ENCODE measurements around the gene ARVCF. TPM values are rescaled to one million over a fixed set of nuclear protein-coding genes. Genes with fewer than 3 reads are reported as not detected.

ARVCF gene
- total RNA-seq, 3 donors from 2014 or later, result 13.0 to 51.2 (median 44.2) TPM

DNA sequence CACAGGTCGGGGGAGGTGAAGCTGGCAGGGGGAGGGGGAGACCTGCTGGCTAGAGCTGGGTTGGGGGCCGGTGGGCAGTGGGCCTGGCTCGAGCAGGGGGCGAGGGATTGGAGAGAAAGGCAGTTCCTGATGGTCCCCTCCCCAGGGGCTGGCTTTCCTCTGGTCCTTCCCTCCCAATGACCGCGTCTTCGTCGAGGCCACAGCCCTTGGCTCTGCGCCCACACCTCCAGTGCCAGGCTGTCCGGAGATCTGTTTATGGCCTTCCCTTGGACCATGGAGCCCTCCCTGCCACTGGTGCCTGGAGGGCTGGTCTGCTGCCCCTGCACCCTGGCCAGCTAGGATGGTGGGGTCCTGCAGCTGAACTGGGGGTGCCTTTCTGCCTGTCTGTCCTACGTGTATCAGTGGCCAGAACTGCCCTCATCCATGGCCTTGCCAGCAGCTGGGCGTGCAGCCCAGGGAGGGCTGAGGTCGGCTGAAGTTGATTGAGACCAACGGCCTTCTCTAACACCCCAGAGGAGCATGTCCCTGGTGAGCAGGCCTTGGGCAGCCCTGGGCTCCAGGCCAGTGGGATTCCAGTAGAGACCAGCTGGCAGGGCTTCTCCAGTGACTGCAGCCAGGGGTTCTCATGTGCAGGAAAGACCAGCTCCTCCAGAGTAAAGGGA is 16.6 kb upstream of the ARVCF start:
- H3K4me1 ChIP-seq, result peaks cover 0 to 6% of the 10 kb centered on the region in 2 donors
- TF ChIP-seq, protein P1, sequence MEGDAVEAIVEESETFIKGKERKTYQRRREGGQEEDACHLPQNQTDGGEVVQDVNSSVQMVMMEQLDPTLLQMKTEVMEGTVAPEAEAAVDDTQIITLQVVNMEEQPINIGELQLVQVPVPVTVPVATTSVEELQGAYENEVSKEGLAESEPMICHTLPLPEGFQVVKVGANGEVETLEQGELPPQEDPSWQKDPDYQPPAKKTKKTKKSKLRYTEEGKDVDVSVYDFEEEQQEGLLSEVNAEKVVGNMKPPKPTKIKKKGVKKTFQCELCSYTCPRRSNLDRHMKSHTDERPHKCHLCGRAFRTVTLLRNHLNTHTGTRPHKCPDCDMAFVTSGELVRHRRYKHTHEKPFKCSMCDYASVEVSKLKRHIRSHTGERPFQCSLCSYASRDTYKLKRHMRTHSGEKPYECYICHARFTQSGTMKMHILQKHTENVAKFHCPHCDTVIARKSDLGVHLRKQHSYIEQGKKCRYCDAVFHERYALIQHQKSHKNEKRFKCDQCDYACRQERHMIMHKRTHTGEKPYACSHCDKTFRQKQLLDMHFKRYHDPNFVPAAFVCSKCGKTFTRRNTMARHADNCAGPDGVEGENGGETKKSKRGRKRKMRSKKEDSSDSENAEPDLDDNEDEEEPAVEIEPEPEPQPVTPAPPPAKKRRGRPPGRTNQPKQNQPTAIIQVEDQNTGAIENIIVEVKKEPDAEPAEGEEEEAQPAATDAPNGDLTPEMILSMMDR (IDR thresholded peaks at IDR 0.05), result no peak
- no peak for TF ChIP-seq POLR2A (IDR thresholded peaks at IDR 0.05)
- no peaks in the 10 kb centered on the region for H3K27me3 ChIP-seq
- H3K36me3 ChIP-seq, result no peaks in the 10 kb centered on the region
- no peak overlapping the region for H3K27ac ChIP-seq
- no peak for DNase-seq (ENCODE audit: low spot score in 2 of 2)
- intact Hi-C loops (cut with DNase I; ENCODE audit: low total_unique reads), result no loop called here
- no peaks in the 10 kb centered on the region for H3K9me3 ChIP-seq
- H3K4me3 ChIP-seq, result peak overlapping the region in 1 of 3 donors; percentile 5

DNA sequence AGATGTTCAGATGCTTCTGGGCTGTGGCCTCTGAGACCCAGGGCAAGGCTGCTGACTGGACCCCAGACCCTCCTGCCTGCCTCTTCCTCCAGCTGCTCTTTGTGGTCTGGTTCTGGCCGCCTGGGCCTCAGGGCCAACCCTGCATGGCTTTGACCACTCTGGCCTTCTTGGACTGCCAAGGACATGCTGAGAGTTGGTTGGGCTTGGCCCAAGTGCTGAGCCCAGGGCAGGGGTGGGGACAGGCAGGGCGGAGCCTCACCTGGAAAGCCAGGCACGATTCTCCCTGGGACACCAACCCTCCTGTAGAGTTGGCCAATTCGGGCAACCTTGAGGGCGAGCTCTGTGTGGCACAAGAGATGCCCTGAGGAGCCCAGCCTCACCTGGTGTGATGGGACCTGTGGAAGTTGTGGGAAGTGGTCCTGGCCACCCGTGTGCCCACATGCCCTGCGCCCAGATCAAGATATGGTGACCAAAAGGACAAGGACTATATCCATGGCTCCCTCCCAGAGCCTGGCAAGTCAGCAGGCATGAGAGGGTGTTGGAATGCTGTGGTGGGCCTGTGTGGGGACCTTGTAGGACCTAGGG is 15.9 kb upstream of the ARVCF start:
- Histone ChIP-seq H3K27me3 (no peaks in the 10 kb centered on the region), H3K4me1 (peaks cover 0 to 6% of the 10 kb centered on the region in 2 donors), H3K27ac (no peak overlapping the region), H3K4me3 (no peak overlapping the region), H3K9me3 (no peaks in the 10 kb centered on the region), H3K36me3 (no peaks in the 10 kb centered on the region)
- intact Hi-C loops (cut with DNase I; ENCODE audit: low total_unique reads), result no loop called here
- no peak for DNase-seq (ENCODE audit: low spot score in 2 of 2)
- no peak for TF ChIP-seq POLR2A (IDR thresholded peaks at IDR 0.05)
- TF ChIP-seq, protein P1 (IDR thresholded peaks at IDR 0.05), result no peak
- no peak for TF ChIP-seq POLR2AphosphoS5 (IDR thresholded peaks at IDR 0.05)

DNA sequence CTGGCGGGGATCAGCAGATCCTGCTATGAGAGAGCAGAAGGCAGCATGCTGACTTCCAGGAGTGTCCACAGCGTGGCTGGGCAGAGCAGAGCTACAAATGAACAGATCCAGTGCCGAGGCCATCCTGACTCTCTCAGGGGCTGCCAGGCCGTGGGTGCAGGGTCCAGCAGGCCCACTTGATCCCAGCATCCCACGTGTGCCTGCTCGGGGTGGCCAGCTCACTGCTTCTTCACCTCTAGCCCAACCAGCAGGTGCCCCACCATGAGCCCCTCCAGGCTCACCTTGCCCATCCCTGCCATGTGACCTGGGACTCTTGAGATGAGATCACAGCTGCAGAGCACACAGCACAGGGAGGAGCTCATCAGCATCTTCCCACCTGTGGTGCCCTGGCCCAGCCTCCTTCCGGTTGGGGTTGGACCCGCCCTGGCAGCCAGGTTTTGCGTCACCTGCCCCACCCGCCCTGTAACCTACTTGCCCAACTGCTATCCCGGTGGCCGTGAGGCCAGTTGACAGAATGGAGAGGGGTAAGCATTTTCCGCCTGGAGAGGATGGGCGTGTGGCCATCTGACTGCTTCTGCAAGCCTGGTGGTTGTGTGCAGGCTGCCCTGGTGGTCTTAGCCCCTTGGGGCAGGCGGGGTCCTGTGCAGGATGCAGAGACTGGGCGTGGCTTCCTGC is 15.2 kb upstream of the ARVCF start:
- H3K4me3 ChIP-seq, result no peak overlapping the region
- no peaks in the 10 kb centered on the region for H3K9me3 ChIP-seq
- peaks cover 0 to 6% of the 10 kb centered on the region in 2 donors for H3K4me1 ChIP-seq
- no peaks in the 10 kb centered on the region for H3K27me3 ChIP-seq
- TF ChIP-seq, protein P1 (IDR thresholded peaks at IDR 0.05), result no peak
- TF ChIP-seq POLR2A (IDR thresholded peaks at IDR 0.05) (no peak), POLR2AphosphoS5 (IDR thresholded peaks at IDR 0.05) (no peak)
- no peak overlapping the region for H3K27ac ChIP-seq
- intact Hi-C loops (cut with DNase I; ENCODE audit: low total_unique reads), result no loop called here
- DNase-seq (ENCODE audit: low spot score in 2 of 2), result no peak
- H3K36me3 ChIP-seq, result no peaks in the 10 kb centered on the region

DNA sequence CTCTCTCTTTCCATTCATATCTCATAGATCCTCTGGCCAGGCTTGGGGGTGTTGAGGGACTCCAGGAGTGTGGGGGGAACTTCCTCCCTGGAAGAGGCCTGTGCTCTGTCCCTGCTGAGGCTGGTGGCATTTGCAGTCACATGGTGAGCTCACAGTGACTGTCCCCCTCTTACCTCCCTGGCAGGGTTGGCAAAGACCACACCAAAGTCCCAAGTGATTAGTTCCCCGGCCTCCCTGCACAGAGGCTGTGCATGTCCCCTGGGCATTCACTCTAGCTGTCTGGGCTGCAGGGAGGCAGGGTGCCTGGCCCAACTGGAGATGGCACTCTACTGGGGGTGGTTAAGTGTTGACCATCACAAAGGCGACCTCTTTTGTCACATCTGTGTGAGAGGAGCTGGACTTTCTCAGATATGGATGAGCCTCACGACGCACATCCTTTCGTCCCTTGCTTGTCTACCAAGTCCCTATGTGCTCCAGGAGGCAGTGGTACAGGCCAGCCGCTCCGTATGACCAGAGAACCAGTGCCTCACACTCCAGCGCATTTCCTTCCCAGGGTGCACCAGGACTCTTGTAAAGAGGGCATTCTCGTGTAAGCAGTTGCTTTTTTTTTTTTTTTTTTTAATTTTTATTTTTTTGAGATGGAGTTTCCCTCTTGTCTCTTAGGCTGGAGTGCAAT is 13.1 kb upstream of the ARVCF start:
- Histone ChIP-seq H3K27me3 (no peaks in the 10 kb centered on the region), H3K9me3 (no peaks in the 10 kb centered on the region), H3K4me1 (peaks cover 0 to 6% of the 10 kb centered on the region in 2 donors), H3K27ac (peak overlapping the region in 1 of 2 donors; percentile 10), H3K36me3 (no peaks in the 10 kb centered on the region), H3K4me3 (no peak overlapping the region)
- TF ChIP-seq POLR2A (IDR thresholded peaks at IDR 0.05), result no peak
- TF ChIP-seq, protein P1 (IDR thresholded peaks at IDR 0.05), result no peak
- no peak for TF ChIP-seq POLR2AphosphoS5 (IDR thresholded peaks at IDR 0.05)
- intact Hi-C loops (cut with DNase I; ENCODE audit: low total_unique reads), result no loop called here
- DNase-seq (ENCODE audit: low spot score in 2 of 2), result no peak
